ENCODE measurements around the gene LCN15. TPM values are rescaled to one million over a fixed set of nuclear protein-coding genes. Genes with fewer than 3 reads are reported as not detected.
A peak's percentile ranks its signal among the peaks of the same experiment; 100 is the strongest.

LCN15 gene
- polyA plus RNA-seq, 1 donor from 2014 or later = not detected

DNA sequence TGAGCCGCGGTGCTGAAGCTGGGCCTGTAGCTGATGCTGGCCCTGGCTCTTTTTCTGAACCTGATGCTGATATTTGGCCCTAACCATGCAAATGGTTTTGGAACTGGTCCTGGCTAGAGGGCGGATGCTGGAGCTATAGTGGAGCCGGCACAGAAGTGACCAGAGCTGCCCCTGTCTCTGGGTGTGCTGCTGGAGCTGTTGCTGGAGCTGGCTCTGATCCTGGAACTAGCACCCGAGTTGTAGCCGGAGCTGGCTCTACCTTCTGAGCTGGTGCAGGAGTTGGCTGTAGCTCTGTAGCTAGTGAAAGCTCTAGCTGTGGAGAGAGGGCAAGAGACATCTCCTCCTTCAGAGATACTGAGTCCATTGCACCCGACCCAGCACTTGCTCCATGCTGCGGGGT, 34.4 kb downstream of the LCN15 start:
- Histone ChIP-seq H3K9me2 (ENCODE audit: insufficient read depth, low read length) (no peaks in the 10 kb centered on the region), H3K36me3 (ENCODE audit: insufficient read depth, low read length) (no peaks in the 10 kb centered on the region), H3K27me3 (ENCODE audit: insufficient read depth, low read depth, low read length) (peaks cover 8% of the 10 kb centered on the region), H3K9ac (ENCODE audit: low read length) (no peak overlapping the region), H3K4me3 (ENCODE audit: low read length) (no peak overlapping the region), H3K9me3 (ENCODE audit: low read length) (no peaks in the 10 kb centered on the region), H2AFZ (ENCODE audit: low read depth, low read length) (no peak overlapping the region), H3K4me2 (ENCODE audit: low read length) (no peak overlapping the region), H3K27ac (ENCODE audit: low read length) (no peak overlapping the region), H3F3A (ENCODE audit: insufficient read depth, low read length, poor library complexity, severe bottlenecking) (no peaks in the 10 kb centered on the region), H4K20me1 (ENCODE audit: insufficient read depth) (peaks cover 10% of the 10 kb centered on the region), H3K79me2 (replicated peaks; ENCODE audit: insufficient read depth, low read length) (peaks cover 18% of the 10 kb centered on the region)
- TF ChIP-seq, protein P1, sequence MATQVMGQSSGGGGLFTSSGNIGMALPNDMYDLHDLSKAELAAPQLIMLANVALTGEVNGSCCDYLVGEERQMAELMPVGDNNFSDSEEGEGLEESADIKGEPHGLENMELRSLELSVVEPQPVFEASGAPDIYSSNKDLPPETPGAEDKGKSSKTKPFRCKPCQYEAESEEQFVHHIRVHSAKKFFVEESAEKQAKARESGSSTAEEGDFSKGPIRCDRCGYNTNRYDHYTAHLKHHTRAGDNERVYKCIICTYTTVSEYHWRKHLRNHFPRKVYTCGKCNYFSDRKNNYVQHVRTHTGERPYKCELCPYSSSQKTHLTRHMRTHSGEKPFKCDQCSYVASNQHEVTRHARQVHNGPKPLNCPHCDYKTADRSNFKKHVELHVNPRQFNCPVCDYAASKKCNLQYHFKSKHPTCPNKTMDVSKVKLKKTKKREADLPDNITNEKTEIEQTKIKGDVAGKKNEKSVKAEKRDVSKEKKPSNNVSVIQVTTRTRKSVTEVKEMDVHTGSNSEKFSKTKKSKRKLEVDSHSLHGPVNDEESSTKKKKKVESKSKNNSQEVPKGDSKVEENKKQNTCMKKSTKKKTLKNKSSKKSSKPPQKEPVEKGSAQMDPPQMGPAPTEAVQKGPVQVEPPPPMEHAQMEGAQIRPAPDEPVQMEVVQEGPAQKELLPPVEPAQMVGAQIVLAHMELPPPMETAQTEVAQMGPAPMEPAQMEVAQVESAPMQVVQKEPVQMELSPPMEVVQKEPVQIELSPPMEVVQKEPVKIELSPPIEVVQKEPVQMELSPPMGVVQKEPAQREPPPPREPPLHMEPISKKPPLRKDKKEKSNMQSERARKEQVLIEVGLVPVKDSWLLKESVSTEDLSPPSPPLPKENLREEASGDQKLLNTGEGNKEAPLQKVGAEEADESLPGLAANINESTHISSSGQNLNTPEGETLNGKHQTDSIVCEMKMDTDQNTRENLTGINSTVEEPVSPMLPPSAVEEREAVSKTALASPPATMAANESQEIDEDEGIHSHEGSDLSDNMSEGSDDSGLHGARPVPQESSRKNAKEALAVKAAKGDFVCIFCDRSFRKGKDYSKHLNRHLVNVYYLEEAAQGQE (IDR thresholded peaks at IDR 0.05; ENCODE audit: borderline replicate concordance) = no peak
- TF ChIP-seq RAD21 (conservative IDR thresholded peaks at IDR 0.05) = no peak
- TF ChIP-seq, protein P2, sequence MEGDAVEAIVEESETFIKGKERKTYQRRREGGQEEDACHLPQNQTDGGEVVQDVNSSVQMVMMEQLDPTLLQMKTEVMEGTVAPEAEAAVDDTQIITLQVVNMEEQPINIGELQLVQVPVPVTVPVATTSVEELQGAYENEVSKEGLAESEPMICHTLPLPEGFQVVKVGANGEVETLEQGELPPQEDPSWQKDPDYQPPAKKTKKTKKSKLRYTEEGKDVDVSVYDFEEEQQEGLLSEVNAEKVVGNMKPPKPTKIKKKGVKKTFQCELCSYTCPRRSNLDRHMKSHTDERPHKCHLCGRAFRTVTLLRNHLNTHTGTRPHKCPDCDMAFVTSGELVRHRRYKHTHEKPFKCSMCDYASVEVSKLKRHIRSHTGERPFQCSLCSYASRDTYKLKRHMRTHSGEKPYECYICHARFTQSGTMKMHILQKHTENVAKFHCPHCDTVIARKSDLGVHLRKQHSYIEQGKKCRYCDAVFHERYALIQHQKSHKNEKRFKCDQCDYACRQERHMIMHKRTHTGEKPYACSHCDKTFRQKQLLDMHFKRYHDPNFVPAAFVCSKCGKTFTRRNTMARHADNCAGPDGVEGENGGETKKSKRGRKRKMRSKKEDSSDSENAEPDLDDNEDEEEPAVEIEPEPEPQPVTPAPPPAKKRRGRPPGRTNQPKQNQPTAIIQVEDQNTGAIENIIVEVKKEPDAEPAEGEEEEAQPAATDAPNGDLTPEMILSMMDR (IDR thresholded peaks at IDR 0.05; ENCODE audit: poor library complexity, severe bottlenecking) = no peak
- TF ChIP-seq EZH2 (IDR thresholded peaks at IDR 0.05; ENCODE audit: borderline replicate concordance, insufficient read depth, low read length, poor library complexity, severe bottlenecking) = no peak
- no peak for TF ChIP-seq POLR2AphosphoS5 (IDR thresholded peaks at IDR 0.05)
- TF ChIP-seq EP300 (conservative IDR thresholded peaks at IDR 0.05; ENCODE audit: poor library complexity, severe bottlenecking) = no peak
- TF ChIP-seq SMC3 (conservative IDR thresholded peaks at IDR 0.05; ENCODE audit: poor library complexity) = no peak
- TF ChIP-seq MXI1 (conservative IDR thresholded peaks at IDR 0.05; ENCODE audit: poor library complexity, severe bottlenecking) = no peak
- TF ChIP-seq TAF1 (IDR thresholded peaks at IDR 0.05; ENCODE audit: low read depth) = no peak

DNA sequence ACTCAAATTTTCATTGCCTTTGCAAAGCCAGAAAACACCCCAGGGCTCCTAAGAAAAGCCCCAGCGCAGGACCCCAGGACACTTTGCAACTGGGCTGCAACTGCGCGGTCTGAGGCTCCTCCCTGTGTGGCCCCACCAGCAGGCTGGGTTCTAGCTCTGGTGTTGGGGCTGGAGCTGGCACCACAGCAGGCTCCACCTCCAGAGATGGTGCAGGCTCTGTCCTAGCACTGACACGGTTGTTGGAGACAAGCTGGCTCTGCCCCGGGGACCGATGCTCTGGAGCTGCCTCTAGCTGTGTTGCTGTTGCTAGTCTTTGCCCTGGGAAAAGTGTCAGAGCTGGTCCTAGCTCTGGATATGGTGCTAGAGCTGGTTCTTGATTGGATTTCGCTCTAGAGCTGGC, 35.2 kb downstream of the LCN15 start:
- H3K36me3 ChIP-seq (ENCODE audit: insufficient read depth, low read length) = no peaks in the 10 kb centered on the region

More for the DNA sequence above, 35.2 kb downstream of the LCN15 start:
- H3K4me3 ChIP-seq (ENCODE audit: low read length) = peak overlapping the region; percentile 94
- peaks cover 10% of the 10 kb centered on the region for H4K20me1 ChIP-seq (ENCODE audit: insufficient read depth)
- H3K9me3 ChIP-seq (ENCODE audit: low read length) = no peaks in the 10 kb centered on the region
- peaks cover 21% of the 10 kb centered on the region for H3K79me2 ChIP-seq (replicated peaks; ENCODE audit: insufficient read depth, low read length)
- H2AFZ ChIP-seq (ENCODE audit: low read depth, low read length) = no peak overlapping the region
- H3K27ac ChIP-seq (ENCODE audit: low read length) = no peak overlapping the region
- H3K27me3 ChIP-seq (ENCODE audit: insufficient read depth, low read depth, low read length) = peaks cover 8% of the 10 kb centered on the region
- H3K9ac ChIP-seq (ENCODE audit: low read length) = peak overlapping the region; percentile 77
- H3K4me2 ChIP-seq (ENCODE audit: low read length) = no peak overlapping the region
- no peaks in the 10 kb centered on the region for H3F3A ChIP-seq (ENCODE audit: insufficient read depth, low read length, poor library complexity, severe bottlenecking)
- H3K9me2 ChIP-seq (ENCODE audit: insufficient read depth, low read length) = no peaks in the 10 kb centered on the region
- TF ChIP-seq RAD21 (conservative IDR thresholded peaks at IDR 0.05) = no peak
- no peak for TF ChIP-seq MXI1 (conservative IDR thresholded peaks at IDR 0.05; ENCODE audit: poor library complexity, severe bottlenecking)
